HepG2 (cell line): ENCODE data around the gene NFX1. TPM values are rescaled to one million over a fixed set of nuclear protein-coding genes. Genes with fewer than 3 reads are reported as not detected.

ENCODE experiments used
- AGO1 ChIP-seq: fragments of 200-400 bp; formaldehyde crosslinking; IDR thresholded peaks from 2 replicates; pipeline ENCODE4 v1.6.1; 2017; ENCODE audit warnings: mild to moderate bottlenecking, low read depth, low read length, moderate library complexity; ENCODE audit not compliant: poor library complexity, severe bottlenecking
- CEBPZ ChIP-seq: IDR thresholded peaks from 2 replicates; pipeline ENCODE4 v1.6.1; 2012; ENCODE audit warnings: low read length, improper control_type of control experiment
- CSRNP2 ChIP-seq: sonication (generic); formaldehyde crosslinking; conservative IDR thresholded peaks from 2 replicates; pipeline ENCODE4 v1.8.0; 2022; ENCODE audit warnings: low read depth, missing genetic modification reagents
- FIP1L1 ChIP-seq: fragments of 200-400 bp; formaldehyde crosslinking; IDR thresholded peaks from 2 replicates; pipeline ENCODE4 v1.6.1; 2018; ENCODE audit warnings: low read depth, mild to moderate bottlenecking, low read length, moderate library complexity, borderline replicate concordance; ENCODE audit not compliant: insufficient read depth
- FOSL2 ChIP-seq: sonication (generic); formaldehyde crosslinking; IDR thresholded peaks from 2 replicates; pipeline ENCODE4 v1.4.0; 2020; ENCODE audit warnings: missing genetic modification reagents
- KLF11 ChIP-seq: IDR thresholded peaks from 2 replicates; pipeline ENCODE4 v1.6.1; 2016; ENCODE audit warnings: missing compliant biosample characterization
- MLX ChIP-seq: IDR thresholded peaks from 2 replicates; pipeline ENCODE4 v1.6.1; 2016
- NCOA2 ChIP-seq: sonication (generic); formaldehyde crosslinking; IDR thresholded peaks from 2 replicates; pipeline ENCODE4 v1.8.0; 2022; ENCODE audit warnings: inconsistent platforms
- SNAPC4 ChIP-seq: sonication (generic); formaldehyde crosslinking; IDR thresholded peaks from 2 replicates; pipeline ENCODE4 v1.4.0; 2020; ENCODE audit warnings: mild to moderate bottlenecking, missing genetic modification reagents
- THAP8 ChIP-seq: sonication (generic); formaldehyde crosslinking; IDR thresholded peaks from 2 replicates; pipeline ENCODE4 v1.5.1; 2020; ENCODE audit warnings: missing genetic modification reagents, mild to moderate bottlenecking, borderline replicate concordance
- TRIM24 ChIP-seq: sonication (generic); formaldehyde crosslinking; IDR thresholded peaks from 2 replicates; pipeline ENCODE4 v1.8.0; 2022; ENCODE audit warnings: mild to moderate bottlenecking, missing genetic modification reagents
- ZBTB34 ChIP-seq: sonication (generic); formaldehyde crosslinking; IDR thresholded peaks from 2 replicates; pipeline ENCODE4 v1.8.0; 2022; ENCODE audit warnings: mild to moderate bottlenecking, missing genetic modification reagents
- ZBTB42 ChIP-seq: sonication (generic); formaldehyde crosslinking; IDR thresholded peaks from 2 replicates; pipeline ENCODE4 v1.5.0; 2020; ENCODE audit warnings: mild to moderate bottlenecking, missing genetic modification reagents
- ZBTB7A ChIP-seq: sonication (generic); formaldehyde crosslinking; IDR thresholded peaks from 2 replicates; pipeline ENCODE4 v1.8.0; 2022; ENCODE audit warnings: mild to moderate bottlenecking, missing genetic modification reagents
- ZFP37 ChIP-seq: sonication (generic); formaldehyde crosslinking; IDR thresholded peaks from 2 replicates; pipeline ENCODE4 v1.4.0; 2020; ENCODE audit warnings: missing genetic modification reagents, borderline replicate concordance
- ZNF441 ChIP-seq: sonication (generic); formaldehyde crosslinking; IDR thresholded peaks from 2 replicates; pipeline ENCODE4 v1.7.0; 2021; ENCODE audit warnings: missing genetic modification reagents, borderline replicate concordance
- ZNF451 ChIP-seq: sonication (generic); formaldehyde crosslinking; IDR thresholded peaks from 2 replicates; pipeline ENCODE4 v1.5.0; 2020; ENCODE audit warnings: mild to moderate bottlenecking, missing genetic modification reagents
- ZNF678 ChIP-seq: sonication (generic); formaldehyde crosslinking; IDR thresholded peaks from 2 replicates; pipeline ENCODE4 v1.4.0; 2020; ENCODE audit warnings: mild to moderate bottlenecking, missing genetic modification reagents
- polyA plus RNA-seq, 8 experiments: library from polyadenylated mRNA; depleted of rRNA in 3 of 8; stranded (reverse) in 7 of 8; unstranded in 1 of 8; fragments of >200 nt; fragmentation: Illumina TruSeq in 4 of 8; extraction: Trizol in 4 of 8; gene quantifications; 2 replicates each; pipeline versions ENCODE4 v1.2.1 to v1.2.3, GENCODE V29; 2011 to 2016; ENCODE audit warnings: low read depth in 4 of 8, missing spikeins in 1 of 8, mixed read lengths in 1 of 8; ENCODE audit not compliant: insufficient read depth in 1 of 8
- total RNA-seq, 5 experiments: library from RNA; depleted of rRNA; stranded (reverse); fragments of >200 nt; fragmentation: Illumina TruSeq; extraction: Trizol; gene quantifications; 2 replicates each; pipeline ENCODE4 v1.2.3, GENCODE V29; 2016; ENCODE audit warnings: low read depth in 1 of 5

NFX1 gene
- total and polyA plus RNA-seq, 2 of the 13 experiments (the other 11 are each of a cell fraction or from before 2014, with no cell fraction given) = 23.9 to 27.5 TPM

- no peak for TF ChIP-seq ZBTB34 (CRISPR knock-in tag)
- TF ChIP-seq KLF11 = no peak
- TF ChIP-seq ZBTB42 = no peak
- no peak for TF ChIP-seq ZFP37 (CRISPR knock-in tag)
- no peak for TF ChIP-seq ZNF678 (CRISPR knock-in tag)
- TF ChIP-seq AGO1 = no peak
- TF ChIP-seq FIP1L1 = no peak
- no peak for TF ChIP-seq SNAPC4 (CRISPR knock-in tag)
- TF ChIP-seq ZNF441 = no peak
- no peak for TF ChIP-seq FOSL2
- TF ChIP-seq MLX (CRISPR knock-in tag) = peak; percentile 82
- TF ChIP-seq ZBTB7A (CRISPR knock-in tag) = no peak
- TF ChIP-seq CSRNP2 (CRISPR knock-in tag) = no peak
- peak; percentile 55 for TF ChIP-seq NCOA2
- no peak for TF ChIP-seq TRIM24 (CRISPR knock-in tag)
- TF ChIP-seq CEBPZ = no peak
- no peak for TF ChIP-seq THAP8
- no peak for TF ChIP-seq ZNF451 (CRISPR knock-in tag)
Observed at GRCh38 chr9:33293782-33294181, 3.5 kb downstream of the NFX1 start (continued).
